Immature natural killer cell (primary cell): Measurements from ENCODE around the gene INSL3. TPM values are rescaled to one million over a fixed set of nuclear protein-coding genes. Genes with fewer than 3 reads are reported as not detected.
"Not testable (repeated sequence)": the region's sequence is repeated elsewhere in the genome, so short reads cannot be mapped to it uniquely, and the experiment has no call there.

ENCODE experiments used
- DNase-seq, 3 donors: peaks; one replicate each; pipeline ENCODE4 v3.0.0; 2022; ENCODE audit warnings: mixed read lengths in 1 of 3
- H3K27ac Mint-ChIP-seq, 6 donors: one replicate each; pipeline ENCODE4 v1.8.0; 2020; ENCODE audit warnings: mixed read lengths in 6 of 6, mild to moderate bottlenecking in 5 of 6, inconsistent platforms in 4 of 6, moderate library complexity in 3 of 6
- H3K27me3 Mint-ChIP-seq, 3 donors: one replicate each; pipeline ENCODE4 v1.8.0; 2020 to 2021; ENCODE audit warnings: low read depth in 3 of 3, mild to moderate bottlenecking in 3 of 3, mixed read lengths in 3 of 3, moderate library complexity in 3 of 3, inconsistent platforms in 1 of 3
- H3K36me3 Mint-ChIP-seq, 3 donors: one replicate each; pipeline ENCODE4 v1.8.0; 2020; ENCODE audit warnings: mixed read lengths in 3 of 3, inconsistent platforms in 2 of 3, mild to moderate bottlenecking in 2 of 3
- H3K4me1 Mint-ChIP-seq, 2 donors: one replicate each; pipeline ENCODE4 v1.8.0; 2020; ENCODE audit warnings: inconsistent platforms in 2 of 2, mild to moderate bottlenecking in 2 of 2, mixed read lengths in 2 of 2, moderate library complexity in 1 of 2
- H3K4me3 Mint-ChIP-seq, 5 donors: one replicate each; pipeline ENCODE4 v1.8.0; 2020; ENCODE audit warnings: mild to moderate bottlenecking in 5 of 5, mixed read lengths in 5 of 5, inconsistent platforms in 3 of 5, moderate library complexity in 3 of 5
- H3K9me3 Mint-ChIP-seq, 6 donors: one replicate each; pipeline ENCODE4 v1.8.0; 2020; ENCODE audit warnings: mild to moderate bottlenecking in 6 of 6, mixed read lengths in 6 of 6, inconsistent platforms in 4 of 6, moderate library complexity in 3 of 6
- polyA plus RNA-seq, 3 donors: library from polyadenylated mRNA; unstranded; fragments of 300-500 nt; fragmentation: Illumina TruSeq; gene quantifications; one replicate each; pipeline ENCODE4 v1.2.3, GENCODE V29; 2021

Gene INSL3
- polyA plus RNA-seq, 3 donors from 2014 or later = 0.60 to 2.0 TPM; not detected in 1

DNA sequence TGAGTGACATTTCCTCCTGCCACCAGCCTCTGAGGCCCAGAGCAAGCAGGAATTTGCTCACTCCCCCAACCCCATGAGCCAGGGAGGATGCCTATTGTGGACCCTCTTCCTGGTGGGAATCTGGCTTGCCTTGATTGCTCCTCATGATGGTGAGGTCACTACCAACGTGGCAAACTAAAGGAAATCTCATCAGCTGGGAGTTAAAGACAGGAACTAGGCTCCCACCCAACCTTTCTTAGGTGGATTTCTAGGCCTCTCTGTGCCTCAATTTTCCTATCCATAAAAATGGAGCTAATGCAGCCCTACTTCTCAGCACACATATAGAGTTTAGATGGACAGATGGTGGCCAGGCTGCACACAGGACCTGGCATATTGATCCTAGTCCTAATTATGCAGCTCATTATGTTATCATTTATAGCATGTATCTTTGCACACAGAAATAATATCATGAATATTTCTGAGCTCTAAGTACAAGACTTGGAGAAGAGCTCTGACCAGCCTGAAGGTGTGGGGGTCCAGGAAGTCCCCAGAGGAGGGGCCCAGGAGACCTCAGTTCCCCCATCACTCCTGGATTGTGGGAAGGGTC is 24.4 kb downstream of the INSL3 start:
- Mint-ChIP-seq H3K9me3 (no peaks in the 10 kb centered on the region), H3K4me1 (peaks cover under 1 to 1% of the 10 kb centered on the region in 2 donors), H3K4me3 (no peak overlapping the region), H3K27me3 (peaks cover 10 to 14% (median 10%) of the 10 kb centered on the region in 3 donors), H3K27ac (no peak overlapping the region), H3K36me3 (no peaks in the 10 kb centered on the region)
- DNase-seq = no peak

GRCh38 chr19:17796013-17796837 is 25.1 kb downstream of the INSL3 start:
- Mint-ChIP-seq H3K27me3 (peaks cover 10 to 14% (median 10%) of the 10 kb centered on the region in 3 donors), H3K4me3 (peak overlapping the region in 1 of 5 donors; percentile 30), H3K36me3 (no peaks in the 10 kb centered on the region), H3K4me1 (peaks cover 4 to 6% of the 10 kb centered on the region in 2 donors), H3K27ac (no peak overlapping the region), H3K9me3 (no peaks in the 10 kb centered on the region)
- no peak for DNase-seq

GRCh38 chr19:17795495-17795856 is 25.8 kb downstream of the INSL3 start:
- H3K36me3 Mint-ChIP-seq = no peaks in the 10 kb centered on the region
- H3K27me3 Mint-ChIP-seq = peaks cover 10 to 14% (median 10%) of the 10 kb centered on the region in 3 donors
- no peaks in the 10 kb centered on the region for H3K9me3 Mint-ChIP-seq
- DNase-seq = no peak
- H3K27ac Mint-ChIP-seq = no peak overlapping the region
- no peak overlapping the region for H3K4me3 Mint-ChIP-seq
- peaks cover 4 to 6% of the 10 kb centered on the region in 2 donors for H3K4me1 Mint-ChIP-seq

GRCh38 chr19:17794731-17795494 is 26.4 kb downstream of the INSL3 start, which contains the start of gene B3GNT3:
TSS of gene B3GNT3 (plus strand) at chr19:17795138. CDS start at chr19:17807808, 12,670 bp downstream.
- H3K9me3 Mint-ChIP-seq = no peaks in the 10 kb centered on the region
- peaks cover 10 to 14% (median 10%) of the 10 kb centered on the region in 3 donors for H3K27me3 Mint-ChIP-seq
- H3K27ac Mint-ChIP-seq = no peak within 1 kb of the TSS
- peak within 1 kb of the TSS in 1 of 5 donors; percentile 30 for H3K4me3 Mint-ChIP-seq
- H3K36me3 Mint-ChIP-seq = no peaks in the 10 kb centered on the region
- DNase-seq = no peak
- peaks cover 4 to 6% of the 10 kb centered on the region in 2 donors for H3K4me1 Mint-ChIP-seq

DNA sequence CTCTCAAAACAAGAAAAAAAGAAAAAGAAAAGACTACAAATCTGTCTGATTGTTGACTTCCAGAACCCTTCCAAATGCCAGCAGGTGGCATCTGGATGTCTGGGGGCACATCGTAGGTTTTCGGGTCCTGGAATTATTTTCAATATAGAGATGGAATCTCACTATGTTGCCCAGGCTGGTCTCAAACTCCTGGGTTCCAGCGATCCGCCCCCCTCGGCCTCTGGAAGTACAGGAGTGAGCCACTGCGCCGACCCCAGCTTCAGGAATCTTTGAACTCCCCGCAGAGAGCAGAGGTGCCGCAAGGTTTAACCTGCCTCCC is 26.9 kb downstream of the INSL3 start:
- Mint-ChIP-seq H3K36me3 (peaks cover 0 to under 1% (median under 1%) of the 10 kb centered on the region in 3 donors), H3K4me3 (no peak overlapping the region), H3K4me1 (peaks cover 4 to 6% of the 10 kb centered on the region in 2 donors), H3K27me3 (peaks cover 10 to 14% (median 10%) of the 10 kb centered on the region in 3 donors), H3K27ac (no peak overlapping the region), H3K9me3 (no peaks in the 10 kb centered on the region)
- DNase-seq = no peak

DNA sequence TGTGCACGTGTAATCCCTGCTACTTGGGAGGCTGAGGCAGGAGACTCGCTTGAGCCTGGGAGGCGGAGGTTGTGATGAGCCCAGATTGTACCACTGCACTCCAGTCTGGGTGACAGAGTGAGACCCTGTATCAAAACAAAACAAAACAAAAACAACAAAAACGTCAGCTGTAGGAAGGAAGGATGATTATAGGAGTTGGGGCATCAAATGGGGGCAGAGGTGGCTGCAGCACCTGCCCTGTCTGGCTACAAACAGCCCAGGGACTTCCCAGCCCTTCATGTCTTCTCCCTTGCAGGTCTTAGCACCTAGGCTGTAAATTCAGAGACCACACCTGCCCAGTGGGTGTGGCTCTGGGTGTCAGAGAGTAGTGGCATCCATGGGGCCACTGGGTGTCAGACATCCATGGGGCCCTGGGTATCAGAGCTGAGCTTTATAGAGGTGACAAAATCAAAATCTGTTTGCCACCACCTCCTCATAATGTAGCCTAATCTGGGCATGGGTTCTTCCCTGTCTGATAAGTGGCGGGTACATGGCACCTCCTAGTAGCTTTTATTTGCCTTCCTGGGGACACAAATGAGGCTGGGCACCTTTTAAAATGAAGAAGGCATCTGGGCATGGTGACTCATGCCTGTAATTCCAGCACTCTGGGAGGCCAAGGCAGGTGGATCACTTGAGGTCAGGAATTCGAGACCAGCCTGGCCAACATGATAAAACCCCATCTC is 31.1 kb downstream of the INSL3 start:
- DNase-seq = no peak
- Mint-ChIP-seq H3K27ac (no peak overlapping the region), H3K36me3 (peaks cover 6 to 14% (median 11%) of the 10 kb centered on the region in 3 donors), H3K4me1 (peaks cover 4 to 6% of the 10 kb centered on the region in 2 donors), H3K4me3 (no peak overlapping the region), H3K27me3 (peaks cover 8 to 13% (median 10%) of the 10 kb centered on the region in 3 donors), H3K9me3 (no peaks in the 10 kb centered on the region)

DNA sequence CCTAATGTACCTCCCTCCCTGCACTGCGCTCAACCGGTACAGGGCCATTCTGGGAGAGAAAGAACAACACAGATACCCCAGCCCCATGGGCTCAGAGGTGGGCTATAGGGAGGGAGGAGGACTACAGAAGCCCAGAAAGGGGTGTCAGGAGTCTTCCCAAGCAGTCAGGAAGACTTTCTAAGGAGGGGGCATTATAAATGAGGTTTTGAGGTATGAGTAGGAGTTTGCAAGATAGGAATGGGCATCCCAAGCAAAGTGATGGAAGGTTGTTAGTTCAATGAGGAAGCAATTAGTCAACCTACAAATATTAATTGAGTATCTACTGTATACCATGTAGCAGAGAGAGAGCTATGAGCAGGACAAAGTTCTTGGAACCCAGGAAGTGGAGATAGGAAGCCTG is 32.7 kb downstream of the INSL3 start:
- Mint-ChIP-seq H3K4me1 (peaks cover 3 to 13% of the 10 kb centered on the region in 2 donors), H3K36me3 (peaks cover 12 to 23% (median 16%) of the 10 kb centered on the region in 3 donors), H3K27me3 (peaks cover under 1 to 5% (median 2%) of the 10 kb centered on the region in 3 donors), H3K9me3 (no peaks in the 10 kb centered on the region), H3K4me3 (no peak overlapping the region), H3K27ac (peak overlapping the region in 2 of 6 donors; percentile 12 to 23)
- DNase-seq = no peak

DNA sequence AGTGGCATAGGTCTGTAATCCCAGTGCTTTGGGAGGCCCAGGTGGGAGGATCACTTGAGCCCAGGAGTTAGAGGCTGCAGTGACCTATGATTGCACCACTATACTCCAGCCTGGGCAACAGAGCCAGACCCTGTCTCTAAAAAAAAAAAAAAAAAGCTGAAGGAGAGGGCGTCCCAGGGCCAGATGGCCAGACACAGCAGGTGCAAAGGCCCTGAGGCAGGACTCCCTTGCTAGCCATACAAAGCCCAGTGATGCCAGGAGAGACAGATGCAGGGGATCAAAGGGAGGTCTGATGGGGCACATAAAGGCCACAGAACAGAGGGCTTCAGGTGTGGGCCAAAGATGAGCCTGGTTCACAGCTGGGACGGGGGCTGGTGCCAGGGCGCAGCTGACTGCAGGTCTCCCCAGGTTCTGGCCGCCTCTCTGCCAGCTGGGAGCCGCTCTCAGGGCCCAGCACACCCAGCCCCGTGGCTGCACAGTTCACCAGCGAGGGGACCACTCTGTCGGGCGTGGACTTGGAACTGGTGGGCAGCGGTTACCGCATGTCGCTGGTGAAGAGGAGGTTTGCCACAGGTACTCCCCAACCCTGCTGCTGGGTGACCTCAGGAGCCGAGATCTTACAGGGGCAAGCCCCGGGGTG is 33.9 kb downstream of the INSL3 start:
- H3K4me3 Mint-ChIP-seq = no peak overlapping the region
- H3K9me3 Mint-ChIP-seq = no peaks in the 10 kb centered on the region
- DNase-seq = no peak
- peaks cover 3 to 13% of the 10 kb centered on the region in 2 donors for H3K4me1 Mint-ChIP-seq
- H3K36me3 Mint-ChIP-seq = peaks cover 15 to 27% (median 18%) of the 10 kb centered on the region in 3 donors
- H3K27ac Mint-ChIP-seq = no peak overlapping the region
- H3K27me3 Mint-ChIP-seq = peaks cover under 1 to 6% (median 3%) of the 10 kb centered on the region in 3 donors

DNA sequence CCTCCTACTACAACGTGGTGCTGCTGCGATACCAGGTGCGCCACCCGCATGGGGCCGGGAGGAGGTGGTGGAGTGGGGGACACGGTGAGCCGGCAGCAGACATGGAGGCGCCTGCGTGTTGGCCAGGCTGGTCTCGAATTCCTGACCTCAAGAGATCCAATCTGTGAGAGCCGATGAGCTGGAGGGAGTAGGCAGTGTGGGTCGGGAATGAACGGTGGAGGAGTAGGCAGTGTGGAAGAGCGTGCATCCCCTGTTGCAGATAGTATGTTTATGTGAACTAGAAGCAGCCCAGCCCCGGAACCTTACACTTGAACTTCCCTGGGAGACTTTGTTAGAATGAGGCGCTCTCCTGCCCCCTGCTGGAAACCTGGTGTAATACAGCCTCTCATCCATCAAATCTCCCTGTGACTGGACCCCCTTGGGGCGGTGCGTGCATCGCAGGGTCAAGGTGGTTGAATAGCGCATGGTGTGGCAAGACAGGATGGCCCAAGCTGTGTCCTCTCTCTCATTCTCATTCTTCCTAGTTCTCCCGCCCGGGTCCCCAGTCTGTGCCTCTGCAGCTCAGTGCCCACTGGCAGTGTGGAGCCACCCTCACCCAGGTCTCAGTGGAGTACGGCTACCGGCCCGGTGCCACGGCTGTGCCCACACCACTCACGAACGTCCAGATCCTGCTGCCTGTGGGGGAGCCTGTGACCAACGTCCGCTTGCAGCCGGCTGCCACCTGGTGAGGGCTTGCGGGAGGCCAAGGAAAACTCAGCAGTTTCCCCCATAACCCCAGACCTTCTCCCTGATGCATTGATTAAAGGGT is 36.9 kb downstream of the INSL3 start:
- H3K4me1 Mint-ChIP-seq = peaks cover 2 to 6% of the 10 kb centered on the region in 2 donors
- H3K36me3 Mint-ChIP-seq = peaks cover 17 to 29% (median 19%) of the 10 kb centered on the region in 3 donors
- H3K27me3 Mint-ChIP-seq = peaks cover 3 to 7% (median 3%) of the 10 kb centered on the region in 3 donors
- H3K4me3 Mint-ChIP-seq = no peak overlapping the region
- no peaks in the 10 kb centered on the region for H3K9me3 Mint-ChIP-seq
- no peak overlapping the region for H3K27ac Mint-ChIP-seq
- DNase-seq = peak; percentile 50 to 64 (median 58)

GRCh38 chr19:17783721-17784120 is 37.6 kb downstream of the INSL3 start:
- not testable (repeated sequence) for H3K4me3 Mint-ChIP-seq, H3K27ac Mint-ChIP-seq, H3K9me3 Mint-ChIP-seq, DNase-seq, H3K27me3 Mint-ChIP-seq
- Mint-ChIP-seq H3K4me1 (peaks cover 9 to 12% of the 10 kb centered on the region in 2 donors), H3K36me3 (peaks cover 13 to 22% (median 14%) of the 10 kb centered on the region in 3 donors)

- Mint-ChIP-seq H3K9me3 (no peaks in the 10 kb centered on the region), H3K4me3 (no peak overlapping the region), H3K27ac (no peak overlapping the region)
Measured at GRCh38 chr19:17780781-17781180, 40.5 kb downstream of the INSL3 start.

More at GRCh38 chr19:17780781-17781180, 40.5 kb downstream of the INSL3 start:
- Mint-ChIP-seq H3K36me3 (peaks cover 9 to 16% (median 11%) of the 10 kb centered on the region in 3 donors), H3K4me1 (peaks cover 12% of the 10 kb centered on the region in 2 donors), H3K27me3 (peaks cover 2 to 5% (median 3%) of the 10 kb centered on the region in 3 donors)
- no peak for DNase-seq
